GM10847 (cell line): ENCODE results near the gene CDKN2A.

ENCODE experiments used
- POLR2A ChIP-seq: IDR thresholded peaks from 2 replicates; pipeline ENCODE4 v1.6.1; 2011; ENCODE audit not compliant: insufficient read length; ENCODE audit errors: extremely low read depth

The CDKN2A gene

GRCh38 chr9:21994556-21995005, 389 bp upstream of the CDKN2A start, which contains the start of gene CDKN2B-AS1:
Gene CDKN2B-AS1 (plus strand): TSS chr9:21994791.
- TF ChIP-seq POLR2A: peak; percentile 9

- no peak for TF ChIP-seq POLR2A
Observed at GRCh38 chr9:21993007-21993406, 1.2 kb downstream of the CDKN2A start.

- TF ChIP-seq POLR2A: no peak
Observed at GRCh38 chr9:21991072-21991959, 2.9 kb downstream of the CDKN2A start.

- no peak for TF ChIP-seq POLR2A
Observed at GRCh38 chr9:21989440-21990189, 4.6 kb downstream of the CDKN2A start.

GRCh38 chr9:21988056-21988990, 5.9 kb downstream of the CDKN2A start:
- TF ChIP-seq POLR2A: no peak

- TF ChIP-seq POLR2A: no peak
Observed at GRCh38 chr9:21985964-21986667, 8.1 kb downstream of the CDKN2A start.

GRCh38 chr9:21984101-21984500, 10.1 kb downstream of the CDKN2A start:
- TF ChIP-seq POLR2A: no peak

- no peak for TF ChIP-seq POLR2A
Observed at GRCh38 chr9:21983561-21983935, 10.6 kb downstream of the CDKN2A start.

GRCh38 chr9:21982861-21983560, 11.2 kb downstream of the CDKN2A start:
- no peak for TF ChIP-seq POLR2A

- no peak for TF ChIP-seq POLR2A
Observed at GRCh38 chr9:21982391-21982790, 11.8 kb downstream of the CDKN2A start.

- no peak for TF ChIP-seq POLR2A
Observed at GRCh38 chr9:21976334-21976875, 17.8 kb downstream of the CDKN2A start.

- TF ChIP-seq POLR2A: no peak
Observed at GRCh38 chr9:21974722-21975409, 19.3 kb downstream of the CDKN2A start.

GRCh38 chr9:21974343-21974721, 19.9 kb downstream of the CDKN2A start:
- TF ChIP-seq POLR2A: no peak
